PC-9 (cell line): Measurements from ENCODE around the gene PCDHB8.
A peak's percentile ranks its signal among the peaks of the same experiment; 100 is the strongest.
"Not testable (repeated sequence)": the region's sequence is repeated elsewhere in the genome, so short reads cannot be mapped to it uniquely, and the experiment has no call there.

Experiments
- EZH2 ChIP-seq: fragments of 200-600 bp; sonication (generic); IDR thresholded peaks from 2 replicates; pipeline ENCODE4 v1.8.0; 2017; ENCODE audit warnings: antibody characterized with exemption, low read depth
- TF ChIP-seq, protein P1 (sequence below): fragments of 200-600 bp; sonication (generic); conservative IDR thresholded peaks from 2 replicates; pipeline ENCODE4 v1.6.1; 2017; ENCODE audit warnings: mixed run types, antibody characterized with exemption, mild to moderate bottlenecking, moderate library complexity

DNA sequence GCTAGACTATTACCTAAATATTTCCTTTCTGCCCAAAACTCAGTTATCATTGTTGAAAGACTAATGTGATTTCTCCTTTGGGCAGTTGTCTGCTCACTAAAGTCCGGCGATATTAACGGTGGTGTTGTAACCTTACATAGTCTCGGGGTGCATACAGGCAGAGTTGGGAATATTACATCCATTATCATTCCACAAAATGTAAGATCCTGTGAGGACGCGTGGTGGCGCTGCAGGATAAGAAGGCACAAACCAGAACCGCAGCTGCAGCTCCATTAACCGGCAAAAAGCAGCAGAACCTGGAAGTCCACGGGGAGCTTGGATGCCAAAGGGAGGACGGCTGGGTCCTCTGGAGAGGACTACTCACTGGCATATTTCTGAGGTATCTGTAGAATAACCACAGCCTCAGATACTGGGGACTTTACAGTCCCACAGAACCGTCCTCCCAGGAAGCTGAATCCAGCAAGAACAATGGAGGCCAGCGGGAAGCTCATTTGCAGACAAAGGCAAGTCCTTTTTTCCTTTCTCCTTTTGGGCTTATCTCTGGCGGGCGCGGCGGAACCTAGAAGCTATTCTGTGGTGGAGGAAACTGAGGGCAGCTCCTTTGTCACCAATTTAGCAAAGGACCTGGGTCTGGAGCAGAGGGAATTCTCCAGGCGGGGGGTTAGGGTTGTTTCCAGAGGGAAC lies 36.2 kb downstream of the PCDHB8 start, which contains the start of gene PCDHB13:
- TF ChIP-seq, protein P1, sequence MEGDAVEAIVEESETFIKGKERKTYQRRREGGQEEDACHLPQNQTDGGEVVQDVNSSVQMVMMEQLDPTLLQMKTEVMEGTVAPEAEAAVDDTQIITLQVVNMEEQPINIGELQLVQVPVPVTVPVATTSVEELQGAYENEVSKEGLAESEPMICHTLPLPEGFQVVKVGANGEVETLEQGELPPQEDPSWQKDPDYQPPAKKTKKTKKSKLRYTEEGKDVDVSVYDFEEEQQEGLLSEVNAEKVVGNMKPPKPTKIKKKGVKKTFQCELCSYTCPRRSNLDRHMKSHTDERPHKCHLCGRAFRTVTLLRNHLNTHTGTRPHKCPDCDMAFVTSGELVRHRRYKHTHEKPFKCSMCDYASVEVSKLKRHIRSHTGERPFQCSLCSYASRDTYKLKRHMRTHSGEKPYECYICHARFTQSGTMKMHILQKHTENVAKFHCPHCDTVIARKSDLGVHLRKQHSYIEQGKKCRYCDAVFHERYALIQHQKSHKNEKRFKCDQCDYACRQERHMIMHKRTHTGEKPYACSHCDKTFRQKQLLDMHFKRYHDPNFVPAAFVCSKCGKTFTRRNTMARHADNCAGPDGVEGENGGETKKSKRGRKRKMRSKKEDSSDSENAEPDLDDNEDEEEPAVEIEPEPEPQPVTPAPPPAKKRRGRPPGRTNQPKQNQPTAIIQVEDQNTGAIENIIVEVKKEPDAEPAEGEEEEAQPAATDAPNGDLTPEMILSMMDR, result peak; percentile 49
- not testable (repeated sequence) for TF ChIP-seq EZH2
